Epidermal melanocyte (primary cell): Measurements from ENCODE around the gene YKT6.
"Not testable (repeated sequence)": the region's sequence is repeated elsewhere in the genome, so short reads cannot be mapped to it uniquely, and the experiment has no call there.

Experiments used
- DNase-seq: peaks from one replicate; pipeline ENCODE4 v3.0.0; 2011; ENCODE audit warnings: low spot score; ENCODE audit not compliant: insufficient read length

The YKT6 gene

GRCh38 chr7:44193011-44193802, 7.6 kb upstream of the YKT6 start:
- DNase-seq, result no peak

DNA sequence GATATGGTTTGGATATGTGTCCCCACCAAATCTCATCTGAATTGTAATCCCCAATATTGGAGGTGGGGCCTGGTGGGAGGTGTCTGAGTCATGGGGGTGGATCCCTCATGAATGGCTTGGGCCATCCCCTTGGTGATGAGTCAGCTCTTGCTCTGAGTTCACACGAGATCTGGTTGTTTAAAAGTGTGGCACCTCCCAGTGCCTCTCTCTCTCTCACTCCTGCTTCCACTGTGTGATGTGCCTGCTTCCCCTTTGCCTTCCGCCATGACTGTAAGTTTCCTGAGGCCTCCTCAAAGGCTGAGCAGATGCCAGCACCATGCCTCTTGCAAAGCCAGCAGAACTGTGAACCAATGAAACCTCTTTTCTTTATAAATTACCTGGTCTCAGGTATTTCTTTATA, 6.7 kb upstream of the YKT6 start:
- no peak for DNase-seq

- no peak for DNase-seq
Measured at GRCh38 chr7:44194562-44195145, 6.1 kb upstream of the YKT6 start.

DNA sequence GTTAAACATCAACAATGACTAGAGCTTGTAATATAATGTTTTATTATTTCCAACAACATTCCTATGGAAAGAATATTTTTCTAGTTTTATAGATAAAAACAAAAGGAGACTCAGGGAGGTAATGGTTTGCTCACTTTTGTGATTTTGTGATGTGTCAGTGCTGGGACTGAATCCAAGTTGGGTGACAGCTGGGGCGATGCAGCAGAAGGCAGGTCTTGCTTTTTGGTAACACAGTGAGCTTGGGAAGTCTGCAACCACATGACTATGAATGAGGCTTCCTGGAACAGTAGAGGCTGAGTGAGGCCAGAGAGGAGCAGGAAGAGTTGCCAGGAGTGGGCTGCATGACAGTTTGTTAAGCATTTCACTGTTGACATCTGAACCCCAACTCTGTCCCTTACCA, 4.9 kb upstream of the YKT6 start:
- no peak for DNase-seq

DNA sequence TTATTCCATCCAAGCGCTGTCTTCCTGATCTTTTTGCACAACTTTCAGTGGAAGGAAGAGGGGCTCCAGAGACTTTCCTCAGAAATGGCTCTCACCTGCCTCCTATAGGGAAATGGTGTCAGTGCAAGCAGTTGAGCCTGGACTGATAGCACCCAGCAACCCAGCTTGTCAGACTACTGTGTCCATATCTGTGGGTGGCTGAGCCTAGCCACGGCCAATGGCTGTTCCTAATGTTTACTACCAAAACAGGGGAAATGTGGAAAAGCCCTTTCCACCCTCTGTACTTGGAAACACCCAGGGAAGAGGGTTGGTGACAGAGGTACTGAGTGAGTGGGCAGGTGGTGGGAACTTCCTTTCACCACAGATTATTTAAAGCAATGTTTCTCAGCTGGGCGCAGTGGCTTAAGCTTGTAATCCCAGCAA, 4.3 kb upstream of the YKT6 start:
- DNase-seq, result peak; percentile 84

DNA sequence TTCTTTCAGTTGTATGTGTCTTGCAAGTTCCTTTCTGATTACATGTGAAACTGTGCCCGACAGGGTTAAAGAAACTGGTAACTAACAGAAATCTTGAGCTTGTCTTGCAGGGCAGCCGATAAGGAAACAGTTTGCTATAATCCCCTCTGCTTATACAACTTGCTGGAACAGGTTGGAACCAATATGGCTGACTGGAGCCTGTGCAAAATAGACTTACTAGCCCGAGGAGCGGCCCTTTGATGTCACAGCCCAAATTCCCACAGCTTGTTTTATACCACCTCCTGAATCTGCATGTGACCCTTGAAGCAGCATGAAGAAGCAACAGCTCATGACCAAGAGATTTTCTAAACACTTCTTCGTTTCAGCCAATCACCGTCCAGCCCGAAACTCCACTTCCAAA, 3.3 kb upstream of the YKT6 start:
- no peak for DNase-seq

- DNase-seq, result not testable (repeated sequence)
Measured at GRCh38 chr7:44200163-44200562, 615 bp upstream of the YKT6 start.

GRCh38 chr7:44201813-44202212, 1.0 kb downstream of the YKT6 start:
- DNase-seq, result no peak

- no peak for DNase-seq
Measured at GRCh38 chr7:44206008-44206407, 5.2 kb downstream of the YKT6 start.

DNA sequence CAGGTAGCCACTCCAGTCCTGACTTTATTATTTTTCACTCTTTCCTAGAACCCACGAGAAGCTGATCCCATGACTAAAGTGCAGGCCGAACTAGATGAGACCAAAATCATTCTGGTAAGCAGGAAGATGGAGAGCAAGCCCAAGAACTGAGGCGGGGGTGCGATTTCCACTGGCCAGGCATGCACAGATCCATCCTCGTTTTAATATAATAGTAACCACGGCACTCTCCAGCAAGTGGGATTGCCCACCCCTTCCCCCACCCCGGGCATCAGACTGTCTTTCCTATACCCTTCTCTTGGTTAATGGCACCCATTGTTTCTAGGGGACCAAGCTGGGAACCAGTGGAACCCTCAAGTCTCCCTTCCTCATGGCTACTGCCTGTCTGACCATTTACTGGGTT, 7.3 kb downstream of the YKT6 start:
- no peak for DNase-seq

DNA sequence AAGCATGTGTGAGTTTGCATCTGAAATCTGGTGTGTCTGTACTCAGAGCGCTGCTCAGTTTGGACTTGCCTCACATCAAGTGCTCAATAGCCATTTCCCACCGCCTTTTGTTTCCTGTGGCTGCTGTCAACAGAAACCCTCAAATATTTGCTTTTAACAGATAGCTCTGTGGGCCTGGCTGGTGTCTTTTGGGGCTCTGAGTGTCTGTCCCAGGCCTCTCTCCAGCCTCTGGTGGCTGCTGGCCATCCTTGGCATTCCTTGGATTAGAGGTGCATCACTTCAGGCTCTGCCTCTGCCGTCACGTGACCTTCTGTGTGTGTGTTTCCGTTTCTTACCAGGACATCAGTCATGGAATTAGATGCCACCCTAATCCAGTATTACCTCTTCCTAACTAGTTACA, 9.3 kb downstream of the YKT6 start:
- DNase-seq, result no peak

- no peak for DNase-seq
Measured at GRCh38 chr7:44211126-44211675, 10.4 kb downstream of the YKT6 start.

GRCh38 chr7:44212018-44212417, 11.2 kb downstream of the YKT6 start:
- peak; percentile 92 for DNase-seq

DNA sequence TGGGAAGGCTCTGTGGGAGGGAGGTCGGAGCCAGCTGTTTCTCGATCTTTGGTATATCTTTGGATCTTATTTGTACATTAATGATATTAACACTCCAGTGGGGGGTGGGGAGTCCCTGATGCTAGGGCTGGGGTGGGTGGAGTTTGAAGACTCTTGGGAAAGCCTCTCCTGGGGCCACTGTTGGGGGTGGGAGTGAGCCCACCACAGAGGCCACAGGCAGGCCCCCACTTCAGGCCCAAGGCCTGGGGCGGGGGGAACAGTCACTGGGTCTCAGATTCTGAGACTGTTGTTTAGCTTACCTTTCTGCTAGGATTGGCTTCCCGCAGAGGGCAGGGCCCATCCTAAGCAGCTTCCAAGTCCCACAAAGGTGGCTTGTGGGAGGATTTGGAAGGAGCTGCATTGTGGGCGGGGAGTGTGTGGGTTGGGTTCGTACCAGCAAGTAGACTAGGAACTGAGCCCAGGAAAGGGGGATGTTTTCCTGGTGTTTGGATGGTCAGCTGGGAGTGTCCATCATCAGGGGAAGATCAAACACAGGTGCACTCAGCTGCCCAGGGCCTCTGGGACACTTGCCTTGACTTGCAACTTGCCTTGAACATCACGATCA, 11.9 kb downstream of the YKT6 start:
- DNase-seq, result no peak

- no peak for DNase-seq
Measured at GRCh38 chr7:44213206-44213876, 12.6 kb downstream of the YKT6 start.

DNA sequence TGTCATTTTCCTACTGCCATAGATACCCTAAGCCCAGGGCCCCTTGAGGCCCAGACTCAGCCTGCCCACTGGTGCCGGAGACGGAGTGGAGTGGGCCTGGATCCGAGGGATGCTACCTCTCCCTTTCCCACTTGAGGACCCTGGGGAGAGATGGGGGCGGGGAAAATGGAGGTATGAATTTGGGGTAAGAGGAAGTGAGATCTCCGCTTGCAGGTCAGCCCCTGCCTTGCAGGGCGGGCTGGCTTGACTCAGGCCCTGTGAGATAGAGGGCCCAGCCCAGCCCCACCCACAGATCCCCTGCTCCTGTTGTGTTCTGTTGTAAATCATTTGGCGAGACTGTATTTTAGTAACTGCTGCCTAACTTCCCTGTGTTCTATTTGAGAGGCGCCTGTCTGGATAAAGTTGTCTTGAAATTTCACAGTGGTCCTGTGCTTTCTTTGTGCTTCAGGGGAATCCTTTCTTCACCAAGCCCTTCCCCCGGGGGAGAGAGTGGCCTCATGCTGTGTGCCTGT, 13.2 kb downstream of the YKT6 start:
- no peak for DNase-seq

GRCh38 chr7:44215531-44215930, 14.8 kb downstream of the YKT6 start:
- DNase-seq, result no peak

DNA sequence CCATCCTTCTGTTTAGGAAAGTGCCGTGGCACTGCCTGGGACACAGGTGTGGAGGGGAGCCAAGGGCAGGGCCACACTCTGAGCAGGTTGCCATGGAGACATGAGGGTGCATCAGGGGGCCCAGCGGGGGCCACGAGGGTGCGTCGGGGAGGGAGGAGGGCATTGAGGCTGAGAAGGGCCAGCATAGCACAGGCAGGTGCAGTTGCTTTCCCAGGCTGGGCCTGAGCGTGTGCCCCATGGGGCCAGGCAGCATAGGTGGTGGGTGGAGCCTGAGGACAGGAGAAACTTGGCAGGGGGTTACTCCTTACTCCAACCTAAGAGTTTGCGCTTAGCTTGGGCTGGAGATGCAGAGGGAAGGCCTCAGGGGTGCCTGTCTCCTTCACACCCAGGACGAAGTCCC, 15.2 kb downstream of the YKT6 start:
- no peak for DNase-seq

DNA sequence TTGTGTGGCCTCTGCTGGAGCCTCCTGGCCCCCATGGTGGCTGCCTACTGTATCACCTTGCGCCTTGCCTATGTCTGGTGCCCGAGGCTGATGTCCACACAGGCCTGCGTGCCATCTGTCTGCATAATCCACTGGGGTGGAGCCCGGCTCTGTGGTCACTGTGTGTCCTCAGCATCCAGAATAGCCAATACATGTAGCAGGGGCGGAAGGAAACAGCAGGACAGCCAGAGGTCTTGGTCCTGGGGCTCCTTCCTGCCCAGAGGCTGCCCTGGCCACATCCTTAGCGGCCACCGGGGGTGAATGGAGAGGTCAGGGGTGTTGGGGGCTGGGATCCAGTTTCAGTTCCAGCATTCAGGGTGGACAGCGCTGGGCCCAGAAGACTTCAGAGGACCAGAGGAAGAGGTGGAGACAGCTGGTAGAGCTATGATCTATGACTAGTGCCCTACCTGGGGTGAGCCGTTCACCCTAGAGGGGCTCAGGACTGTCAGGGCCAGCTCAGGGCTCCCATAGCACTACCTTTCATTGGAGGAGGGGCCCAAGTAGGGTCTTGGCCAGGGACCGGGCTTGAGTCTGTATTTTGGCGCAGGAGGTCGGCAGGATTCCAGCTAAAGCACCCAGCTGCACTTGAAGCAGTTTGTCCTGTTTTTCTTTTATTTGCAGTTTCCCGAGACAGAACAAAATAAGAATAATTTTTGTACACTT, 15.9 kb downstream of the YKT6 start:
- DNase-seq, result no peak

- no peak for DNase-seq
Measured at GRCh38 chr7:44217223-44217714, 16.5 kb downstream of the YKT6 start.

DNA sequence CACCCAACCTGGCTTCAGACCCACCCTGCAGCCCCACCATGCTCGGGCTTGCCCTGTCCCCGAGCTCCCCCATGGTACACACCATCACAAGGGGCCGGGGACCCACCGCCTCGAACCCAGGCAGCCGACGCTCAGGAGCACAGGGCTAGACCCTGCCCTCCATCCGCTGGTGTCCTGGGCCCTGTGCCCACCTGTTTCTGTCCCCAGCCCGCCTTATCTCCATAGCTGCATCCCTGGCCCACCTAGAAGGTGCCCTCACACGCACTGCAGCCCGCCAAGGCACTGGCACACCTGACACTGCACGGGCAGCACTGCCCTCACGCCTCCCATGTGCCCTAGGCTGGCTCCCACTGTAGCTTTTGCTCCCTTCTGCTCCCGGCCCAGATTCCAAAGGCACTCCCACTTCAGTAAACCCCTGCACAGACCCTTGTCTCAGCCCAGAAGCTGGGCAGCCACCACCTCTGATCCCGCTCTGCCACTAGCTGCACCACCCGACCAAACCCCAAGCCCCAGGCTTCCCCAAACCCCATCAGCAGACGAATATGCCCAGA, 17.1 kb downstream of the YKT6 start:
- DNase-seq, result no peak
